DMS79 treated with DMSO at 0.1 percent for 48 hours (cell line): ENCODE data around the gene CAPN3.

Experiments
- DNase-seq: peaks from one replicate; lab custom pipeline; 2025; lab: John Stamatoyannopoulos, UW

CAPN3 gene

GRCh38 chr15:42453826-42454225, 94.5 kb downstream of the CAPN3 start:
- DNase-seq: no peak

GRCh38 chr15:42456531-42456930, 97.2 kb downstream of the CAPN3 start:
- no peak for DNase-seq

GRCh38 chr15:42456971-42457370, 97.7 kb downstream of the CAPN3 start:
- no peak for DNase-seq

GRCh38 chr15:42457445-42458442, 98.4 kb downstream of the CAPN3 start:
- no peak for DNase-seq

- DNase-seq: no peak
Measured at GRCh38 chr15:42461261-42461660, 102.0 kb downstream of the CAPN3 start.
